Testis (tissue), 3 donors: Measurements from ENCODE around the gene MYRF. TPM values are rescaled to one million over a fixed set of nuclear protein-coding genes. Genes with fewer than 3 reads are reported as not detected.
A peak's percentile ranks its signal among the peaks of the same experiment; 100 is the strongest.

ENCODE experiments used
- DNase-seq: peaks from one replicate; pipeline ENCODE4 v3.0.0-alpha.2; 2019
- H3K27ac ChIP-seq, 2 donors: fragments of 200-600 bp; sonication (generic); one replicate each; pipeline ENCODE4 v1.5.1; 2019
- H3K27me3 ChIP-seq: fragments of 200-600 bp; sonication (generic); one replicate; pipeline ENCODE4 v1.5.1; 2019
- H3K36me3 ChIP-seq: fragments of 200-600 bp; sonication (generic); one replicate; pipeline ENCODE4 v1.5.1; 2017; ENCODE audit warnings: low read depth; ENCODE audit errors: missing control alignments
- H3K4me1 ChIP-seq: fragments of 200-600 bp; sonication (generic); one replicate; pipeline ENCODE4 v1.5.1; 2019
- H3K4me3 ChIP-seq, 2 donors: fragments of 200-600 bp; sonication (generic); one replicate each; pipeline ENCODE4 v1.5.1; 2017 to 2019
- H3K9me3 ChIP-seq: fragments of 200-600 bp; sonication (generic); one replicate; pipeline ENCODE4 v1.5.1; 2017
- POLR2A ChIP-seq: fragments of 450-650 bp; IDR thresholded peaks from one replicate; pipeline ENCODE4 v1.6.1; 2017; ENCODE audit warnings: antibody characterized with exemption, mild to moderate bottlenecking, moderate library complexity
- WGBS, 2 donors: methylation state at CpG; one replicate each; pipeline ENCODE4 v1.1.5; 2018; 5-methylcytosine and 5-hydroxymethylcytosine counted together
- intact Hi-C: fragments of 100-400 bp; cut with DNase I; formaldehyde crosslinking; loops from one replicate; pipeline ENCODE4 v1.15.1; 2023; ENCODE audit warnings: low total_unique reads
- polyA plus RNA-seq: library from polyadenylated mRNA; stranded (reverse); fragments of 350-450 nt; fragmentation: Illumina TruSeq; extraction: RNeasy Lipid Tissue Mini Kit (QIAGEN cat#74804); gene quantifications from one replicate; pipeline ENCODE4 v1.2.3, GENCODE V29; 2014; ENCODE audit warnings: low read depth, low replicate concordance; ENCODE audit not compliant: insufficient read depth
- total RNA-seq, 2 donors: library from RNA; depleted of rRNA; stranded (reverse); fragments of >200 nt; gene quantifications; one replicate each; pipeline ENCODE4 v1.2.3, GENCODE V29; 2016
- TF ChIP-seq, protein P1 (sequence below), 3 experiments: fragments of 450-650 bp in 2 of 3; fragments of 200-600 bp in 1 of 3; sonication (generic) in 1 of 3; IDR thresholded peaks; one replicate each; pipeline ENCODE4 v1.5.1; 2016 to 2019; ENCODE audit warnings: antibody characterized with exemption in 3 of 3, mild to moderate bottlenecking in 2 of 3, moderate library complexity in 1 of 3

The MYRF gene
- total and polyA plus RNA-seq, 3 donors from 2014 or later, result 9.2 to 15.2 (median 10.7) TPM

DNA sequence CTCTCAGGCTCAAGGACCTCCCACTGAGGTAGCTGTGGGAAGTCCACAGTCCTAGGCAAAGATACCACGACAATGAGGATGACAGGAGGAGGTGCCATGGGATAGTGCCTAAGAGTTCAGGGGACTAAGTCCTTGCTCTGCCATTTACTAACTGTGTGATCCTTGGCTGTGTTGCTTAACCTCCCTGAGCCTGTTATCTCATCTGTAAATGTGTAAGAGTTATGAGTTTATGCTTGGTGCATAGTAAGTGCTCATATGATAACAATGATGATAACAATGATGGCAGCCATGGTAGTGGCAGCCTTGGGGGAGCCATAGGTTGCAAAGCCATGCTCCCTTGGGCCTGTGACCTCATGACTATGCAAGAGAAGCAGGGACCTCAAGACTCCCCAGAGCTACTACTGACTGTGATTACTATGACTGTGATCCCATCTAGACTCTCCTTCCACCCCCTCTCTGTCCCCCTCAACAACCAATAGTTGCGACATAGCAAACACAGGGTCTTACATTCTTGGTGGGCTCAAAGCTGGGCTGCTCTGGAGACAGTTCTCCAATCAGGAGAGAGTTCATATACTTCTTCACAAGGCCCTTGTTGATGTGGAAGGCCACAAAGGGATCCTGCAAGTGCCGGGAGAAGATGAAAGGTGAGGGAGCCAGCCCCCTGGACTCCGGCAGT, 60.4 kb downstream of the MYRF start:
- no peaks in the 10 kb centered on the region for H3K36me3 ChIP-seq
- H3K27ac ChIP-seq, result no peak overlapping the region
- H3K4me3 ChIP-seq, result no peak overlapping the region
- no peaks in the 10 kb centered on the region for H3K9me3 ChIP-seq
- intact Hi-C loops, result no loop called here
- no peak for DNase-seq
- TF ChIP-seq, protein P1, sequence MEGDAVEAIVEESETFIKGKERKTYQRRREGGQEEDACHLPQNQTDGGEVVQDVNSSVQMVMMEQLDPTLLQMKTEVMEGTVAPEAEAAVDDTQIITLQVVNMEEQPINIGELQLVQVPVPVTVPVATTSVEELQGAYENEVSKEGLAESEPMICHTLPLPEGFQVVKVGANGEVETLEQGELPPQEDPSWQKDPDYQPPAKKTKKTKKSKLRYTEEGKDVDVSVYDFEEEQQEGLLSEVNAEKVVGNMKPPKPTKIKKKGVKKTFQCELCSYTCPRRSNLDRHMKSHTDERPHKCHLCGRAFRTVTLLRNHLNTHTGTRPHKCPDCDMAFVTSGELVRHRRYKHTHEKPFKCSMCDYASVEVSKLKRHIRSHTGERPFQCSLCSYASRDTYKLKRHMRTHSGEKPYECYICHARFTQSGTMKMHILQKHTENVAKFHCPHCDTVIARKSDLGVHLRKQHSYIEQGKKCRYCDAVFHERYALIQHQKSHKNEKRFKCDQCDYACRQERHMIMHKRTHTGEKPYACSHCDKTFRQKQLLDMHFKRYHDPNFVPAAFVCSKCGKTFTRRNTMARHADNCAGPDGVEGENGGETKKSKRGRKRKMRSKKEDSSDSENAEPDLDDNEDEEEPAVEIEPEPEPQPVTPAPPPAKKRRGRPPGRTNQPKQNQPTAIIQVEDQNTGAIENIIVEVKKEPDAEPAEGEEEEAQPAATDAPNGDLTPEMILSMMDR (IDR thresholded peaks at IDR 0.05), result no peak
- no peak for TF ChIP-seq POLR2A
- peaks cover 8% of the 10 kb centered on the region for H3K4me1 ChIP-seq
- WGBS, 2 donors, result 87 to 93% methylated on average over 4 of the region's 4 CpGs
- no peaks in the 10 kb centered on the region for H3K27me3 ChIP-seq

DNA sequence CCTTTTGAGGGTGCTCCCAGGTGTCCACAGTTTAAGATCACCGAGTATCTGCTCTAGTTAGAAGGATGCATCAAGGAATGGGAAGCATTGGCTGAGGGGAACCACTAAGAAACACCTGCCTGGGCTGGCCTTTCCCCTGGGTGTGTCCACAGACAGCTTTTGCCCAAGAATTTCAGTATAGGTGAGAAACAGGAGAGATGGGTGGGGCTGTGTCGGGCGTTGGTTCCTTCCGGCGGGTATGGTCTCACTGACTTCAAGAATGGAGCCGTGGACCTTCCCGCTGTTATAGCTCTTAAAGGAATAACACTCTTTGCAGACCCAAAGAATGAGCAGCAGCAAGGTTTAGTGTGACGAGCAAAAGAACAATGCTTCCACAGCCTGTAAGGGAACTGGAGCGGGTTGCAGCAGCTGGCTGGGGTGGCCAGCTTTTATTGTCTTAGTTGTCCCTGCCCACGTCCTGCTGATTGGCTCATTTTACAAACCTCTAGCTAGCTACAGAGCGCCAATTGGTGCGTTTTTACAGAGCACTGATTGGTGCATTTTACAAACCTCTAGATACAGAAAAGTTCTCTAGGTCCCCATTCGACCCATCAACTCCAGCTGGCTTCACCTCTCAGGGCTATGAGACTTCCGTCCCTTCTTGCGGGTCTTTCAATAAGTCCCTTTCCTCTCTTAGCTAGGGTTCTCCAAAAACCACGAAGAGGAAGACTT, 62.0 kb downstream of the MYRF start:
- 42 to 63% methylated on average over 16 of the region's 16 CpGs for WGBS, 2 donors
- no peaks in the 10 kb centered on the region for H3K9me3 ChIP-seq
- DNase-seq, result peak; percentile 83
- peaks cover 8% of the 10 kb centered on the region for H3K4me1 ChIP-seq
- peak overlapping the region; percentile 93 to 97 for H3K27ac ChIP-seq
- H3K36me3 ChIP-seq, result no peaks in the 10 kb centered on the region
- no peak for TF ChIP-seq POLR2A
- intact Hi-C loops, result no loop called here
- H3K4me3 ChIP-seq, result peak overlapping the region; percentile 57 to 68
- H3K27me3 ChIP-seq, result no peaks in the 10 kb centered on the region

- Histone ChIP-seq H3K36me3 (no peaks in the 10 kb centered on the region), H3K4me1 (peaks cover 8% of the 10 kb centered on the region)
- WGBS, 2 donors, result 0 to 2% methylated on average over 12 to 66 of the region's 66 CpGs
Observed at GRCh38 chr11:61814958-61815789, 62.7 kb downstream of the MYRF start.

GRCh38 chr11:61815790-61816735, 63.6 kb downstream of the MYRF start:
- intact Hi-C loops, result no loop called here
- no peaks in the 10 kb centered on the region for H3K27me3 ChIP-seq
- TF ChIP-seq POLR2A, result no peak
- TF ChIP-seq, protein P1 (IDR thresholded peaks at IDR 0.05), result no peak
- H3K9me3 ChIP-seq, result no peaks in the 10 kb centered on the region
- 1% methylated on average over 38 to 69 of the region's 69 CpGs for WGBS, 2 donors
- H3K36me3 ChIP-seq, result no peaks in the 10 kb centered on the region
- peaks cover 8% of the 10 kb centered on the region for H3K4me1 ChIP-seq
- H3K27ac ChIP-seq, result peak overlapping the region; percentile 93 to 97
- H3K4me3 ChIP-seq, result peak overlapping the region; percentile 57 to 68
- peak; percentile 62 for DNase-seq

More at GRCh38 chr11:61814958-61815789, 62.7 kb downstream of the MYRF start:
- Histone ChIP-seq H3K27me3 (no peaks in the 10 kb centered on the region), H3K4me3 (peak overlapping the region; percentile 57 to 68), H3K27ac (peak overlapping the region; percentile 93 to 97), H3K9me3 (no peaks in the 10 kb centered on the region)
- TF ChIP-seq POLR2A, result peak; percentile 95
- TF ChIP-seq, protein P1 (IDR thresholded peaks at IDR 0.05), result peak in 2 of 3 experiments; percentile 8 to 33
- DNase-seq, result peak; percentile 97
- intact Hi-C loops, result no loop called here
